OCI-LY7 (cell line): ENCODE data around the gene TIMP3. TPM values are rescaled to one million over a fixed set of nuclear protein-coding genes. Genes with fewer than 3 reads are reported as not detected.

Source experiments
- BruUV-seq: library from RNA; stranded (reverse); fragments of 400-500 nt; replicated peaks from 2 replicates; lab custom pipeline; 2021; lab: Mats Ljungman, UMichigan
- CTCF ChIA-PET: fragments of 300-600 bp; sonication (Branson Sonifier 250); formaldehyde crosslinking; loops from one replicate; lab custom pipeline; 2022; ENCODE audit warnings: antibody characterized with exemption; ENCODE audit not compliant: unreplicated experiment; lab: Charles Lee
- POLR2A ChIA-PET: fragments of 300-600 bp; sonication (Branson Sonifier 250); formaldehyde crosslinking; loops from one replicate; lab custom pipeline; 2022; ENCODE audit warnings: antibody characterized with exemption; lab: Charles Lee
- DNase-seq: peaks from one replicate; pipeline ENCODE4 v3.0.0-alpha.2; 2015; ENCODE audit warnings: low spot score
- H2AFZ ChIP-seq: fragments of 200-600 bp; sonication (generic), shearing (Covaris generic); 2 replicates; pipeline ENCODE4 v1.6.1; 2014; ENCODE audit warnings: mild to moderate bottlenecking, antibody characterized with exemption, low read length, moderate library complexity
- H3K27ac ChIP-seq: fragments of 200-600 bp; sonication (generic); 2 replicates; pipeline ENCODE4 v1.5.1; 2014; ENCODE audit warnings: mixed run types, low read depth, mild to moderate bottlenecking, moderate library complexity, low read length, inconsistent platforms; ENCODE audit not compliant: poor library complexity, severe bottlenecking
- H3K36me3 ChIP-seq: fragments of 200-600 bp; sonication (generic); 2 replicates; pipeline ENCODE4 v1.6.1; 2014; ENCODE audit warnings: mild to moderate bottlenecking, antibody characterized with exemption, low read length, moderate library complexity, mixed read lengths; ENCODE audit not compliant: insufficient read depth
- H3K4me1 ChIP-seq: fragments of 200-600 bp; sonication (generic); 2 replicates; pipeline ENCODE4 v1.5.1; 2014; ENCODE audit warnings: mild to moderate bottlenecking, low read length; ENCODE audit not compliant: insufficient read depth, poor library complexity, severe bottlenecking
- H3K4me2 ChIP-seq: fragments of 200-600 bp; sonication (generic); 2 replicates; pipeline ENCODE4 v1.6.1; 2014; ENCODE audit warnings: mild to moderate bottlenecking, low read length
- H3K4me3 ChIP-seq: fragments of 200-600 bp; sonication (generic); 2 replicates; pipeline ENCODE4 v1.5.1; 2014; ENCODE audit warnings: mild to moderate bottlenecking, low read depth, low read length; ENCODE audit not compliant: poor library complexity, severe bottlenecking
- H3K79me2 ChIP-seq: fragments of 200-600 bp; sonication (generic); 2 replicates; pipeline ENCODE4 v1.6.1; 2016; ENCODE audit warnings: low read depth, mild to moderate bottlenecking, low read length, moderate library complexity, mixed read lengths; ENCODE audit not compliant: insufficient read depth
- H3K9me2 ChIP-seq: fragments of 200-600 bp; sonication (generic); 2 replicates; pipeline ENCODE4 v1.6.1; 2016; ENCODE audit warnings: mild to moderate bottlenecking, low read length, mixed read lengths; ENCODE audit not compliant: insufficient read depth
- H3K9me3 ChIP-seq: fragments of 200-600 bp; sonication (generic); 2 replicates; pipeline ENCODE4 v1.6.1; 2014; ENCODE audit warnings: mild to moderate bottlenecking, mixed run types, low read length, mixed read lengths
- H4K20me1 ChIP-seq: fragments of 200-600 bp; sonication (generic); 2 replicates; pipeline ENCODE4 v1.6.1; 2014; ENCODE audit warnings: mild to moderate bottlenecking, antibody characterized with exemption, low read length, moderate library complexity, mixed read lengths; ENCODE audit not compliant: insufficient read depth
- CTCF ChIP-seq: fragments of 200-600 bp; sonication (generic); conservative IDR thresholded peaks from 2 replicates; pipeline ENCODE4 v1.5.1; 2014; ENCODE audit warnings: mild to moderate bottlenecking, antibody characterized with exemption, low read length, moderate library complexity, mixed read lengths
- EZH2phosphoT487 ChIP-seq: fragments of 200-600 bp; sonication (generic); IDR thresholded peaks from 2 replicates; pipeline ENCODE4 v1.6.1; 2018; ENCODE audit warnings: low read depth, borderline replicate concordance, mild to moderate bottlenecking, mixed run types, antibody characterized with exemption, low read length, moderate library complexity, mixed read lengths
- intact Hi-C: fragments of 100-400 bp; cut with micrococcal nuclease; formaldehyde crosslinking; loops from one replicate; pipeline ENCODE4 v1.10.0; 2022; ENCODE audit not compliant: unreplicated experiment
- total RNA-seq, 2 experiments: library from RNA; depleted of rRNA in 1 of 2; stranded (reverse); fragments of >200 nt in 1 of 2; shearing (Covaris generic) in 1 of 2; gene quantifications; 2 replicates each; pipeline ENCODE4 v1.2.3, GENCODE V29; 2014 to 2022

The TIMP3 gene
- total RNA-seq, 2 experiments from 2014 or later: not detected

GRCh38 chr22:32874385-32874784 is 72.9 kb downstream of the TIMP3 start:
- H3K9me3 ChIP-seq: no peaks in the 10 kb centered on the region
- no peak overlapping the region for H2AFZ ChIP-seq
- ChIA-PET POLR2A (no interaction called here), CTCF (no interaction called here)
- intact Hi-C loops: no loop called here
- H3K4me2 ChIP-seq: no peak overlapping the region
- no peaks in the 10 kb centered on the region for H3K79me2 ChIP-seq
- H3K4me1 ChIP-seq: no peaks in the 10 kb centered on the region
- H3K4me3 ChIP-seq: no peak overlapping the region
- no peaks in the 10 kb centered on the region for H3K9me2 ChIP-seq
- no peaks in the 10 kb centered on the region for H4K20me1 ChIP-seq
- H3K27ac ChIP-seq: no peak overlapping the region
- no peak for DNase-seq
- TF ChIP-seq CTCF (no peak), EZH2phosphoT487 (no peak)
- no TSS peak for BruUV-seq
- H3K36me3 ChIP-seq: no peaks in the 10 kb centered on the region

GRCh38 chr22:32874976-32875375 is 73.5 kb downstream of the TIMP3 start:
- Histone ChIP-seq H4K20me1 (no peaks in the 10 kb centered on the region), H3K9me2 (no peaks in the 10 kb centered on the region), H2AFZ (no peak overlapping the region), H3K4me1 (no peaks in the 10 kb centered on the region), H3K79me2 (no peaks in the 10 kb centered on the region), H3K36me3 (no peaks in the 10 kb centered on the region), H3K27ac (no peak overlapping the region), H3K4me3 (no peak overlapping the region), H3K9me3 (no peaks in the 10 kb centered on the region), H3K4me2 (no peak overlapping the region)
- POLR2A ChIA-PET: no interaction called here
- CTCF ChIA-PET: no interaction called here
- DNase-seq: no peak
- no TSS peak for BruUV-seq
- intact Hi-C loops: no loop called here
- TF ChIP-seq EZH2phosphoT487 (no peak), CTCF (no peak)

GRCh38 chr22:32876516-32876915 is 75.0 kb downstream of the TIMP3 start:
- Histone ChIP-seq H3K36me3 (no peaks in the 10 kb centered on the region), H2AFZ (no peak overlapping the region), H3K4me2 (no peak overlapping the region), H4K20me1 (no peaks in the 10 kb centered on the region), H3K27ac (no peak overlapping the region), H3K9me3 (no peaks in the 10 kb centered on the region), H3K9me2 (no peaks in the 10 kb centered on the region), H3K4me3 (no peak overlapping the region), H3K79me2 (no peaks in the 10 kb centered on the region), H3K4me1 (no peaks in the 10 kb centered on the region)
- no peak for TF ChIP-seq CTCF
- TF ChIP-seq EZH2phosphoT487: no peak
- no TSS peak for BruUV-seq
- no peak for DNase-seq
- ChIA-PET CTCF (interaction anchor here (1.0 kb wide), 1 partner anchor 12 kb away, joined by 4 read pairs; no protein-coding TSS in a partner anchor), POLR2A (no interaction called here)
- intact Hi-C loops: no loop called here
